ENCODE data around the gene NID1.
"Not testable (repeated sequence)": the region's sequence is repeated elsewhere in the genome, so short reads cannot be mapped to it uniquely, and the experiment has no call there.

Gene NID1

DNA sequence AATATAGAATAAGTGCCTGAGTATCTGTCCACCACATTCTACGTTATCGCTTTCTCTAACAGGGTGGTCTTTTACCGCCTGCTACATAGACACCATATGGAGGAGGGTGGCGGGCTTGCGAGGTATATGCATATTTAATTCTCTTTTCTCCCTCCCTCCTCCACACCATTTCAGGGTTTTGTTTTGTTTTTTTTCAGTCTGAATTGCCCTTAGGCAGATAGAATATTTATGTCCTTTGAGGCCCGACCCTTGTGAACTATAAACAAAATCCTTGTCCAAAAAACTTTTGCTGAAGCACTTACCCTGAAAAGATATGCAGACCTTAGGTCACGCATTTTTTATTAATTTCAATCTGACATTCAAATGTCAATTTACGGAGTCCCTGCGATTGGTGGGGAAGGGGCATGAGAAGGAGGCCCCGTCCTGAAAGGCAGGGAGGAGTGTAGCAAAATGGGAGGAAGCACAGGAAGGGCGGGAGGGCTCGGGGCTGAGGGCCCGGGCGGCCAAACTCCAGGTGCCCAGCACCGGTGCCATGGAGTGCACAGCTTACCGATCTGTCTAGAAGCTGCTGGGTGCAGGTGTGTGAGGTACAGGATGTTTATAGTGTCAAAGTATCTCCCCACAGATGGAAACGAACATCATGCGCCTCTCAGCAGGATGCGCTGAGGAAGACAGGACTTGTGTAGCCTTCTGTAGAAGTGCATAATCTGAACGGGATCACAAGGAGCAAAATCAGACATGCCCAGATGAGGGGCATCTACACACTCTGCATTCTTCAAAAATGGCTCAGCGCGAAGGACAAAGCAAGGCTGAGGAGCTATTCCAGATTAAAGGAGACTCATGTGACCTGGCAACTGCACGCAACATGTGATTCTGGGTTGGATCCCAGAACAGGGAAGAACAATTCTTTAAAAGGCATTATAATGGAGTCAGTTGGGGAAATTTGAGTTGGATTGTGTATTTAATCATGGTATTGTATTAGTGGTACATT, 129.4 kb downstream of the NID1 start:
- H3K4me2 ChIP-seq (ENCODE audit: low read length) = no peak overlapping the region
- no peaks in the 10 kb centered on the region for H3K36me3 ChIP-seq (ENCODE audit: insufficient read depth, low read length)
- H3K4me3 ChIP-seq (ENCODE audit: low read length) = no peak overlapping the region
- no peaks in the 10 kb centered on the region for H3K9me3 ChIP-seq (replicated peaks; ENCODE audit: low read length)
- no peaks in the 10 kb centered on the region for H3K4me1 ChIP-seq (ENCODE audit: control insufficient read depth, insufficient read depth, low read length)
- H3K27me3 ChIP-seq (ENCODE audit: control insufficient read depth, insufficient read depth, low read length) = no peaks in the 10 kb centered on the region
- no peak overlapping the region for H3K9ac ChIP-seq (ENCODE audit: low read depth, low read length)

DNA sequence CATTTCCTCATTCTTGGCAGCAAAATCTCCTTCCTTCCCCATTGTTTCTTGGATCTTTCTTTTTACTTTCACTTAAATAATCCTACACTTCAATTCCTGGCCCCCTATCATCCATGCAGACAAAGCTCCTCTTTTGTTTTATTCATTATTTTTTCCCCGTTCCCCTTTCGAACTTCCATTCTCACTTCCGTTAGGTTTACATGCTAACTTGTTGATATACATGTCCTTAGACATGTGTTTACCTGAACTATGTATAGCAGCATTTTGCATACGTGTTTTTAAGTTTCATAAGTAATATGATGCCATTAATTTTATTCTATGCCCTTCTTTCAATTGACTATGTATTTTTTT, 131.1 kb downstream of the NID1 start:
- Histone ChIP-seq H3K4me2 (ENCODE audit: low read length) (no peak overlapping the region), H3K27me3 (ENCODE audit: control insufficient read depth, insufficient read depth, low read length) (no peaks in the 10 kb centered on the region), H3K4me3 (ENCODE audit: low read length) (no peak overlapping the region), H3K9me3 (replicated peaks; ENCODE audit: low read length) (no peaks in the 10 kb centered on the region), H3K4me1 (ENCODE audit: control insufficient read depth, insufficient read depth, low read length) (peaks cover 7% of the 10 kb centered on the region), H3K9ac (ENCODE audit: low read depth, low read length) (no peak overlapping the region), H3K36me3 (ENCODE audit: insufficient read depth, low read length) (no peaks in the 10 kb centered on the region)

GRCh38 chr1:235933017-235933765, 131.7 kb downstream of the NID1 start:
- Histone ChIP-seq H3K27me3 (ENCODE audit: control insufficient read depth, insufficient read depth, low read length) (no peaks in the 10 kb centered on the region), H3K4me3 (ENCODE audit: low read length) (no peak overlapping the region), H3K4me2 (ENCODE audit: low read length) (no peak overlapping the region), H3K36me3 (ENCODE audit: insufficient read depth, low read length) (no peaks in the 10 kb centered on the region), H3K9me3 (replicated peaks; ENCODE audit: low read length) (no peaks in the 10 kb centered on the region), H3K4me1 (ENCODE audit: control insufficient read depth, insufficient read depth, low read length) (peaks cover 7% of the 10 kb centered on the region), H3K9ac (ENCODE audit: low read depth, low read length) (no peak overlapping the region)

DNA sequence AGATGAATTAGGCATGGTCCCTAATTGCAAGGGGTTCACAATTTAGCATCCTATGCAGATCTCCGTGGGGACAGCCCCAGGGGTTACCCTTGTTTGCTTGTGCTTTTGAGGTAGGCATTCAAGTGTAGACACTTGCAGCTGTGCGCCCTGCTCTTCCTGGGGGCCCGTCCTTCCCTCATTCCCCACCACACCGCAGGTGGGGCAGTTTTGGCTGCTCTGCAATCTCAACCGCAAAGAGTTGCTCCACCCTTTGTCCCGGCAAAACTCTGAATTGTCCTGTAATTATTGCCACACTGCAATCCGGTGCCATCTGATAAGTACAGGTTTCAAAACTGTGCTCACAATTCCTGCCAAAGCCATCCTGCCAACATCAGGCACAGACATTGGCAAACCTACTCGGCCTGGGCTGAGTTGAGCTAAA, 132.8 kb downstream of the NID1 start:
- Histone ChIP-seq H3K4me1 (ENCODE audit: control insufficient read depth, insufficient read depth, low read length) (peaks cover 7% of the 10 kb centered on the region), H3K4me3 (ENCODE audit: low read length) (no peak overlapping the region), H3K9ac (ENCODE audit: low read depth, low read length) (no peak overlapping the region)

DNA sequence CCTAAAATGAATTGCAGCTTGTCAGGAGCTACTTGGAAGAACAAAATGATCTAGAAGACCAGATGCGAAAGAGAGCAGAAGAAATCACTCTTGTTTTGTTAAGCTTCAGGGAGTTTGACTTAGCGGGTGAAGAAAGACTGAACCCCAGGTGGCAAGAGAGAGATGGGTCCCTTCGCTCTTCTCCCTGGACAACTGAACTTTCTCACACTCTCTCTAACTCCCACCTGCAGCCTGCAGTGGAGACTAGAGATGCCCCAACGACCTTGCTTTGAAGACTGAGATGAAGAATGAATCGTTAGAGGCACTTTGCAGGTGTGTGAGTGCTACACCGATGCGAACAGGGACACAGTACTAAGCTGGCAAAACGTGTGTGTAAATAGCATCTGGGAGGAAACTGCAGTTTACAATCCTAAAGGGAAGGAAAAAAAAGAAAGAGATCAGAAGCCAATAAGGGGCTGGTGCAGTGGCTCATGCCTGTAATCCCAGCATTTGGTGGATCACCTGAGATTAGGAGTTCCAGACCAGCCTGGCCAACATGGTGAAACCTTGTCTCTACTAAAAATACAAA, 133.6 kb downstream of the NID1 start:
- no peaks in the 10 kb centered on the region for H3K36me3 ChIP-seq (ENCODE audit: insufficient read depth, low read length)
- H3K4me1 ChIP-seq (ENCODE audit: control insufficient read depth, insufficient read depth, low read length) = peaks cover 7% of the 10 kb centered on the region
- H3K9me3 ChIP-seq (replicated peaks; ENCODE audit: low read length) = no peaks in the 10 kb centered on the region
- H3K4me3 ChIP-seq (ENCODE audit: low read length) = no peak overlapping the region
- no peak overlapping the region for H3K4me2 ChIP-seq (ENCODE audit: low read length)
- no peaks in the 10 kb centered on the region for H3K27me3 ChIP-seq (ENCODE audit: control insufficient read depth, insufficient read depth, low read length)
- no peak overlapping the region for H3K9ac ChIP-seq (ENCODE audit: low read depth, low read length)

More for the DNA sequence above, 132.8 kb downstream of the NID1 start:
- no peaks in the 10 kb centered on the region for H3K9me3 ChIP-seq (replicated peaks; ENCODE audit: low read length)
- H3K36me3 ChIP-seq (ENCODE audit: insufficient read depth, low read length) = no peaks in the 10 kb centered on the region
- no peaks in the 10 kb centered on the region for H3K27me3 ChIP-seq (ENCODE audit: control insufficient read depth, insufficient read depth, low read length)
- no peak overlapping the region for H3K4me2 ChIP-seq (ENCODE audit: low read length)

DNA sequence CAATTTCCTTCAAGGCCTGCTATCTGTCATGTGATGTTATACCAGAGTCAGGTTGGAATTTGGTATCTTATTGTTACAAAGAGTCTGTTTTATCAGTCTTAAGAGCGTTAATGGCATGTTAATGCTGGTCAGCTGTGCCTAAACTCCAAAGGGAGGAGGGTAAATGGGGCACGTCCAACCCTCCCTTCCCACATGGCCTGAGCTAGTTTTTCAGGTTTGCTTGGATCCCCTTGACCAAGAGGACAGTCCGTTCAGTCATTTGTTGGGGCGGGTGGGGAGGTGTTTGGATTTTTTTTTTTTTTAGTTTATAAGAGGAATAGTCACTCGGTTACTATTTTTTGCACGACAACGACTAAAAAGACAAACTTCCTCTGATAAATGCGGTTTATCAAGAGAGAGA, 134.3 kb downstream of the NID1 start:
- Histone ChIP-seq H3K9ac (ENCODE audit: low read depth, low read length) (no peak overlapping the region), H3K4me1 (ENCODE audit: control insufficient read depth, insufficient read depth, low read length) (peaks cover 7% of the 10 kb centered on the region)

GRCh38 chr1:235929216-235929615, 135.7 kb downstream of the NID1 start:
- Histone ChIP-seq H3K9me3 (replicated peaks; ENCODE audit: low read length) (no peaks in the 10 kb centered on the region), H3K4me3 (ENCODE audit: low read length) (no peak overlapping the region), H3K9ac (ENCODE audit: low read depth, low read length) (no peak overlapping the region), H3K36me3 (ENCODE audit: insufficient read depth, low read length) (no peaks in the 10 kb centered on the region), H3K4me1 (ENCODE audit: control insufficient read depth, insufficient read depth, low read length) (peaks cover 7% of the 10 kb centered on the region), H3K27me3 (ENCODE audit: control insufficient read depth, insufficient read depth, low read length) (no peaks in the 10 kb centered on the region), H3K4me2 (ENCODE audit: low read length) (no peak overlapping the region)

More for the DNA sequence above, 134.3 kb downstream of the NID1 start:
- H3K9me3 ChIP-seq (replicated peaks; ENCODE audit: low read length) = no peaks in the 10 kb centered on the region
- H3K36me3 ChIP-seq (ENCODE audit: insufficient read depth, low read length) = no peaks in the 10 kb centered on the region
- H3K4me2 ChIP-seq (ENCODE audit: low read length) = no peak overlapping the region
- H3K4me3 ChIP-seq (ENCODE audit: low read length) = no peak overlapping the region
- H3K27me3 ChIP-seq (ENCODE audit: control insufficient read depth, insufficient read depth, low read length) = no peaks in the 10 kb centered on the region

- Histone ChIP-seq H3K9me3 (replicated peaks; ENCODE audit: low read length) (no peaks in the 10 kb centered on the region), H3K4me1 (ENCODE audit: control insufficient read depth, insufficient read depth, low read length) (peaks cover 14% of the 10 kb centered on the region), H3K27me3 (ENCODE audit: control insufficient read depth, insufficient read depth, low read length) (no peaks in the 10 kb centered on the region), H3K4me3 (ENCODE audit: low read length) (no peak overlapping the region), H3K36me3 (ENCODE audit: insufficient read depth, low read length) (no peaks in the 10 kb centered on the region), H3K9ac (ENCODE audit: low read depth, low read length) (no peak overlapping the region), H3K4me2 (ENCODE audit: low read length) (no peak overlapping the region)
Measured at GRCh38 chr1:235928197-235928596, 136.7 kb downstream of the NID1 start.

GRCh38 chr1:235927551-235927950, 137.3 kb downstream of the NID1 start:
- not testable (repeated sequence) for H3K9me3 ChIP-seq (replicated peaks; ENCODE audit: low read length); H3K36me3 ChIP-seq (ENCODE audit: insufficient read depth, low read length); H3K4me3 ChIP-seq (ENCODE audit: low read length); H3K4me2 ChIP-seq (ENCODE audit: low read length); H3K27me3 ChIP-seq (ENCODE audit: control insufficient read depth, insufficient read depth, low read length); H3K9ac ChIP-seq (ENCODE audit: low read depth, low read length)
- H3K4me1 ChIP-seq (ENCODE audit: control insufficient read depth, insufficient read depth, low read length) = peaks cover 16% of the 10 kb centered on the region

Measured in skeletal muscle satellite cell (primary cell).